PC-9 (cell line): ENCODE results near the gene ARL3. TPM values are rescaled to one million over a fixed set of nuclear protein-coding genes. Genes with fewer than 3 reads are reported as not detected.

Experiments
- BruUV-seq: library from RNA; stranded (reverse); fragments of 400-500 nt; replicated peaks from 2 replicates; lab custom pipeline; 2021; lab: Mats Ljungman, UMichigan
- CTCF ChIA-PET: fragments of 300-600 bp; sonication (Branson Sonifier 250); formaldehyde crosslinking; loops from one replicate; lab custom pipeline; 2022; ENCODE audit warnings: antibody characterized with exemption; lab: Charles Lee
- POLR2A ChIA-PET: fragments of 300-600 bp; sonication (Branson Sonifier 250); formaldehyde crosslinking; loops from one replicate; lab custom pipeline; 2022; ENCODE audit warnings: antibody characterized with exemption; ENCODE audit not compliant: unreplicated experiment; lab: Charles Lee
- DNase-seq, 2 experiments: peaks; one replicate each; pipeline versions ENCODE4 v3.0.0 to v3.0.0-alpha.2; 2015 to 2022; ENCODE audit warnings: mixed read lengths in 1 of 2
- H2AFZ ChIP-seq: fragments of 200-600 bp; sonication (generic); 2 replicates; pipeline ENCODE4 v1.8.1; 2017; ENCODE audit warnings: antibody characterized with exemption
- H3F3A ChIP-seq: fragments of 200-600 bp; sonication (generic); 2 replicates; pipeline ENCODE4 v1.8.1; 2017; ENCODE audit warnings: antibody characterized with exemption, mild to moderate bottlenecking, low read depth; ENCODE audit not compliant: insufficient read depth
- H3K27ac ChIP-seq: fragments of 200-600 bp; sonication (generic); 2 replicates; pipeline ENCODE4 v1.6.1; 2016; ENCODE audit warnings: mixed run types
- H3K27me3 ChIP-seq: fragments of 200-600 bp; sonication (generic); 2 replicates; pipeline ENCODE4 v1.6.1; 2016; ENCODE audit warnings: low read depth, mixed run types; ENCODE audit not compliant: insufficient read depth
- H3K36me3 ChIP-seq: fragments of 200-600 bp; sonication (generic); 2 replicates; pipeline ENCODE4 v1.6.1; 2016; ENCODE audit warnings: low read depth, mixed run types
- H3K4me1 ChIP-seq: fragments of 200-600 bp; sonication (generic); replicated peaks from 2 replicates; pipeline ENCODE4 v1.6.1; 2016; ENCODE audit warnings: mixed run types; ENCODE audit not compliant: insufficient read depth
- H3K4me2 ChIP-seq: fragments of 200-600 bp; sonication (generic); 2 replicates; pipeline ENCODE4 v1.6.1; 2017; ENCODE audit warnings: mixed run types
- H3K4me3 ChIP-seq: fragments of 200-600 bp; sonication (generic); 2 replicates; pipeline ENCODE4 v1.6.1; 2016; ENCODE audit warnings: mixed run types
- H3K79me2 ChIP-seq: fragments of 200-600 bp; sonication (generic); 2 replicates; pipeline ENCODE4 v1.6.1; 2017; ENCODE audit warnings: low read depth, mixed run types
- H3K9me2 ChIP-seq: fragments of 200-600 bp; sonication (generic); 2 replicates; pipeline ENCODE4 v1.8.1; 2017; ENCODE audit warnings: mild to moderate bottlenecking; ENCODE audit not compliant: insufficient read depth
- H3K9me3 ChIP-seq: fragments of 200-600 bp; sonication (generic); 2 replicates; pipeline ENCODE4 v1.8.1; 2016; ENCODE audit warnings: low read depth; ENCODE audit not compliant: insufficient read depth
- H4K20me1 ChIP-seq: fragments of 200-600 bp; sonication (generic); 2 replicates; pipeline ENCODE4 v1.8.1; 2017; ENCODE audit not compliant: insufficient read depth
- CTCF ChIP-seq: fragments of 200-600 bp; sonication (generic); conservative IDR thresholded peaks from 2 replicates; pipeline ENCODE4 v1.6.1; 2017; ENCODE audit warnings: mixed run types, antibody characterized with exemption, mild to moderate bottlenecking, moderate library complexity
- EZH2 ChIP-seq: fragments of 200-600 bp; sonication (generic); IDR thresholded peaks from 2 replicates; pipeline ENCODE4 v1.8.0; 2017; ENCODE audit warnings: antibody characterized with exemption, low read depth
- intact Hi-C: fragments of 100-400 bp; cut with micrococcal nuclease; formaldehyde crosslinking; loops from one replicate; pipeline ENCODE4 v1.10.0; 2022; ENCODE audit not compliant: unreplicated experiment
- total RNA-seq: library from RNA; stranded (reverse); gene quantifications from 2 replicates; pipeline ENCODE4 v1.2.3, GENCODE V29; 2021

The ARL3 gene
- total RNA-seq, 1 experiment from 2014 or later: 9.7 TPM

GRCh38 chr10:102681696-102682095, 32.5 kb downstream of the ARL3 start:
- Histone ChIP-seq H3K4me3 (no peak overlapping the region), H3K27ac (no peak overlapping the region), H3F3A (no peaks in the 10 kb centered on the region), H3K36me3 (no peaks in the 10 kb centered on the region), H3K4me2 (no peak overlapping the region), H4K20me1 (no peaks in the 10 kb centered on the region), H3K9me3 (no peaks in the 10 kb centered on the region), H3K27me3 (no peaks in the 10 kb centered on the region), H2AFZ (no peak overlapping the region), H3K79me2 (no peaks in the 10 kb centered on the region), H3K9me2 (no peaks in the 10 kb centered on the region), H3K4me1 (no peaks in the 10 kb centered on the region)
- POLR2A ChIA-PET: no interaction called here
- DNase-seq: no peak
- no peak for TF ChIP-seq CTCF
- TF ChIP-seq EZH2: no peak
- no TSS peak for BruUV-seq
- CTCF ChIA-PET: no interaction called here
- intact Hi-C loops: no loop called here

GRCh38 chr10:102679596-102679995, 34.6 kb downstream of the ARL3 start:
- ChIA-PET POLR2A (no interaction called here), CTCF (interaction anchor here (1.4 kb wide), 1 partner anchor 10 kb away, joined by 4 read pairs; no protein-coding TSS in a partner anchor)
- Histone ChIP-seq H3K4me3 (no peak overlapping the region), H3K36me3 (no peaks in the 10 kb centered on the region), H3K27ac (no peak overlapping the region), H3K79me2 (no peaks in the 10 kb centered on the region), H4K20me1 (no peaks in the 10 kb centered on the region), H3K4me2 (no peak overlapping the region), H3K27me3 (no peaks in the 10 kb centered on the region), H3K4me1 (no peaks in the 10 kb centered on the region), H2AFZ (no peak overlapping the region), H3F3A (no peaks in the 10 kb centered on the region), H3K9me3 (no peaks in the 10 kb centered on the region), H3K9me2 (no peaks in the 10 kb centered on the region)
- intact Hi-C loops: loop anchor here (5.0 kb wide), 1 partner anchor 48 kb away; no protein-coding TSS in a partner anchor
- TF ChIP-seq CTCF: no peak
- no peak for TF ChIP-seq EZH2
- DNase-seq: no peak
- BruUV-seq: no TSS peak

GRCh38 chr10:102678842-102679289, 35.3 kb downstream of the ARL3 start:
- Histone ChIP-seq H3F3A (no peaks in the 10 kb centered on the region), H3K4me2 (no peak overlapping the region), H3K27ac (no peak overlapping the region), H3K9me3 (no peaks in the 10 kb centered on the region), H3K79me2 (no peaks in the 10 kb centered on the region), H4K20me1 (no peaks in the 10 kb centered on the region), H3K4me1 (no peaks in the 10 kb centered on the region), H3K4me3 (no peak overlapping the region), H2AFZ (no peak overlapping the region), H3K36me3 (no peaks in the 10 kb centered on the region), H3K27me3 (no peaks in the 10 kb centered on the region), H3K9me2 (no peaks in the 10 kb centered on the region)
- ChIA-PET POLR2A (no interaction called here), CTCF (interaction anchor here (0.8 to 1.4 kb wide), 2 partner anchors 9 to 21 kb away, joined by 4 read pairs; no protein-coding TSS in a partner anchor)
- peak in 1 of 2 experiments; percentile 55 for DNase-seq
- no TSS peak for BruUV-seq
- TF ChIP-seq CTCF (peak; percentile 73), EZH2 (no peak)
- intact Hi-C loops: loop anchor here (5.0 kb wide), 1 partner anchor 48 kb away; no protein-coding TSS in a partner anchor
